Fibroblast of skin of scalp (primary cell): Measurements from ENCODE around the gene MEIOSIN. TPM values are rescaled to one million over a fixed set of nuclear protein-coding genes. Genes with fewer than 3 reads are reported as not detected.
"Not testable (repeated sequence)": the region's sequence is repeated elsewhere in the genome, so short reads cannot be mapped to it uniquely, and the experiment has no call there.

Experiments used
- DNase-seq: peaks from one replicate; pipeline ENCODE4 v3.0.0-alpha.2; 2013
- polyA plus RNA-seq, 2 experiments: library from polyadenylated mRNA; unstranded; fragments of 120-200 nt; gene quantifications; one replicate each; pipeline ENCODE4 v1.2.1, GENCODE V29; 2013; ENCODE audit not compliant: insufficient read length in 2 of 2

The MEIOSIN gene
- not detected for polyA plus RNA-seq (2013, experiment 1 of 2; ENCODE audit: insufficient read length)
- not detected for polyA plus RNA-seq (2013, experiment 2 of 2; ENCODE audit: insufficient read length)

DNA sequence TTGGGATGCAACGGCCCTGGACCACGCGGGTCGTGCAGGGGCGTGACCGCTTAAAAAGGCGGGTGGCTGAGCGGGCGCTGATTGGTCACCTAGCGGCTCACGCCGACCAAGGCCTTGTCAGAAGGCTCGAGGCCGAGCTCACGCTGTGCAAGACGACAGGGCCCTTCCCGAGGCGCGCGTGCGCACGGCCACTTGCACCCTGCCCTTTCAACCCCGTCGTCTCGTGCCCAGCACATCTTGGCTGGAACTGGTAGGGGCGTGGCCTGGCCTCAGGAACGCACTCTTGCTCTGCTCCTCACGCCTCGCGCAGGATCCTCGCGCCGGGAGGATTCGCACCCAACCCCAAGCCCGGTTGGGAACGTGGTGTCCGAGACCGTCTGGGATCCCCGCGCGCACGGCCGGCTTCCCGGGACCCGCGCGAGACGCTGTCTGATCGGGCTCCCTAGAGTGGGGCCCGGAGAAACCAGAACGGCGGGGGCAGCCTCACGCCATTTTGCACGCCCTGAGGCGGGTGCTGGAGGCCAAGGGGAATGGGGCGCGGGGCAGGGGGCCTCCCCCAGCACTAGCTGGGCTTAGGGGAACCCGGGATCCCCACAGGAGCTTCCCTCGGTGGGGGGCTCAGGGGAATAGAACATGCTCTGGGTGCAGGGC is at the start of gene MEIOSIN:
TSS of gene MEIOSIN (plus strand) at position 280 of the 651 bp plus-strand sequence. CDS start 1,938 bp downstream, outside the sequence.
- no peak for DNase-seq

GRCh38 chr19:45685045-45685444 is 48.2 kb upstream of the MEIOSIN start:
- DNase-seq, result not testable (repeated sequence)

DNA sequence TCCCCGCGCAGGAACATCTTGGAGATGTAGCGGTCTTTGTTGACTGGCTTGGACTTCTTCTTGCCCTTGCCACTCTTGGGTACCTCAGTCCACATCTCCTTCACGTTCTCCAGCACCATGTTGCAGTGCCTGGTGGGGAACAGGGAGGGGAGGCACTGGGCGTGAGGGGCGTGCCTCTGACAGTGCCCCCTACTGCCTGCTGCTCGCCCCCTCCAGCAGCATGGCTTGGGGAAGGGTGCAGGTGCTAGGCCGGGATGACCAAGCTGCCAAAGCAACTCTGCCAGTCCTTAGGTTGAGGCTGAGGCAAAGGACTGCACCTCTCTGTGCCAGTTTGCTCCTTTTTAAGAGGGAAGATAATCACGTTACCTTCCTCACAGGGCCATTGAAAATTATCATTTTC is 45.6 kb upstream of the MEIOSIN start:
- no peak for DNase-seq

GRCh38 chr19:45691516-45692186 is 41.6 kb upstream of the MEIOSIN start, which contains the start of gene SNRPD2:
SNRPD2 (minus strand) TSS chr19:45691953; CDS start chr19:45691888, 65 bp downstream.
- peak; percentile 96 for DNase-seq

DNA sequence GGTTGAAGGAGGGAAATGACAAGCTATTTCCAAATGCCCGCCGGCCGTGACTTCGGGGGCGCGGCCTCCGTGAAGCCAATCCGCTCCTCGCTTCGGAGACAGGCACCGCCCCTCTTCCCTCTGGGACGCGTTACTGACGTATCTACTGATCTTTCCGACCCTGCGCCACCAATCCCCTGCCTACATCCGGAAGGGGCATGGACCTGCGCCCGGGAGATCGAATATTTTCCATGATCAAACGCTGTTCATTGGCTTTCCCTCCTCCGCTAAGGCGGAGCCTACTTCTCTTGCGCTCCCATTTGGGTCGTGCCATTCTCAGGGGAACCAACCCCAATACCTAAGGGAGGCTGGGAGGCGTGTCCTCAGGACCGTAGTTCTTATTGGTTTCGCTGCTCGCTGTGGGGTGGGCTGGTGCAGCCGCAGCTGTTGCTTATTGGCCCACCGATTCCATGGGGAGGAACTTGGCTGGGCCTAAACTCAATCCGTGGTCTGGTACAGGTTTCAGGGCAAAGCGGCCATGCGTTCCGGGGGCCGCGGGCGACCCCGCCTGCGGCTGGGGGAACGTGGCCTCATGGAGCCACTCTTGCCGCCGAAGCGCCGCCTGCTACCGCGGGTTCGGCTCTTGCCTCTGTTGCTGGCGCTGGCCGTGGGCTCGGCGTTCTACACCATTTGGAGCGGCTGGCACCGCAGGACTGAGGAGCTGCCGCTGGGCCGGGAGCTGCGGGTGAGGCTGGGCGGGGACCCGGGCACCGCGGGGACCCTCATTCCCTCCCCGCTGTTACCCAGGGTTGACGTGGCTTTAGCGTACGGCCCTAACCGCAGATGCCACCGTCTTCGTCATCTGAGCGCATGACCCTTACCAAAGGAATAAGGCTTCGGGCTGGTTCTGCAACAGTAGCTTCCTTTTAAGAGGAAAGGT is 40.8 kb upstream of the MEIOSIN start, which contains the start of gene QPCTL:
TSS of gene QPCTL (plus strand) at position 480 of the 919 bp plus-strand sequence. CDS start at position 518, 38 bp downstream.
- peak; percentile 100 for DNase-seq

- peak; percentile 69 for DNase-seq
Measured at GRCh38 chr19:45693106-45693788, 40.0 kb upstream of the MEIOSIN start.

GRCh38 chr19:45701676-45702075 is 31.6 kb upstream of the MEIOSIN start:
- no peak for DNase-seq

DNA sequence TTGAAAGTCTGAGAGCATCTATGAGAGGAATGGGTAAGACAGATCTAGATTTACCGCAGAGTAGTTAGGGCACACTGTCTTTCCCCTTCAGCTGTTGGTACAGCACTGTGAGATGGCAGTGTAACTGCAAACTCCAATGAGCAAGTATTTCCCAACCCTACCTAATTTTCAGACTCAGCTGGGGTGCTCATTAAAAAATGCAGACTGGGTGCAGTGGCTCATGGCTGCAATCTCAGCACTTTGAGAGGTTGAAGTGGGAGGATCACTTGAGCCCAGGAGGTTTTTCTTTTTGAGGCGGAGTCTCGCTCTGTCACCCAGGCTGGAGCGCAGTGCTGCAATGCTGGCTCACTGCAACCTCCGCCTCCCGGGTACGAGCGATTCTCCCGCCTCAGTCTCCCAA is 28.1 kb upstream of the MEIOSIN start:
- DNase-seq, result no peak

GRCh38 chr19:45705710-45706415 is 27.4 kb upstream of the MEIOSIN start:
- no peak for DNase-seq

- DNase-seq, result no peak
Measured at GRCh38 chr19:45710356-45711130, 22.7 kb upstream of the MEIOSIN start.

DNA sequence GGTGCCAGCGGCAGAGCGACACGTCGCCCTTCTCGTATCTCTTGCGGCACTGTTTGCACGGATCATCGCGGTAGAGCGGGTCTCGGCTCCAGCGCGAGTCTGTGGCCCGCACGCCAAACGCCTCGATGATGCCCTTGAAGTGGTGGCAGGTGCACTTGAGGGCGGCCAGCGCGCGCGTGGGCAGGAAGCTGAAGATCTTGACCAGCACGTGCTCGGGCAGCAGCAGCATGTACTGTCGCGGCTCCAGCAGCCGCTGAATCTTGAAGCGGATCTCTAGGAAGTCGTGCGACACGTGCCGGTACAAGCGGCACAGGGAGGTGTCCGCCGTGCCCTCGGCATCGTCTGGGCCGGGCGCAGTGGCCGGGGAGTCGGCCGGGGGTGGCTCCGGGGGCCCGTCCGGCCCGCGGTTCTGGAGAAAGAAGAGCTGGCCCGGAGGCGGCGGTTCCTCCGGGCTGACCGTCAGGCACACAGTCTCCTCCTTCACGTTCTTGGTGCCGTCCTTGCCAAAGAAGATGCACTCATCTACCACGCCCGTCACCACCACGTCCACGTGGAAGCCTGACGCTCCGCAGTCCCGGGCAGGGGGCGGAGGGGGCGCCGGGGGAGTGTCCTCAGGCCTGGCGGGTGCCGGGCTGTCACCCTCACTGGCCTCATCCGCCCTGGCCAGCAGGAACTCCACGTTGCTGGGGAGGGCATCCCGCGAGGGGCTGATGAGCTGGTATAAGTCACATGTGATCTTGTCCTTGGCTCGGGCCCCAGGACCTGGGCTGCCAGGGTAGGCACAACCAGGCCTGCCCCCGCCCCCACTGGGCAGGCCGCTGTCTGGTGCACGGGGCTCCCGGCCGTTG is 21.2 kb upstream of the MEIOSIN start:
- DNase-seq, result no peak

DNA sequence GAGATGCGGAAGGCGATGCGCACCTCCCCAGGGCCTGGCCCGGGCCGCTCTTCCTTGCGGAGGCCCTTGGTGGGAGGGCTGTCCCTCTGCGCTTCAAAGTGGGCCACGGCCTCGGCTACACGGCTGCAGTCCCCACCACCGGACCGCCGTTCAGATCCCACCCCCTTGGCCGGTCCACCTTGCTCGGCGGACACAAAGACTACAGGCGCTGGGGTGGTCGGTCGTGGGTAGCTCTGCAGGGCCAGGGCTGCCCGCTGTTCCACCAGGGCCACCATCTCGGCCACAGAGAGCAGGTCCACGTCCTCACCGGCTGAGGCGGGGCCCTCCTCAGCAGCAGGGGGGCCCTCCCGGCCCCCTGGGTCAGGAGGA is 20.6 kb upstream of the MEIOSIN start:
- DNase-seq, result no peak

- no peak for DNase-seq
Measured at GRCh38 chr19:45713141-45713540, 20.1 kb upstream of the MEIOSIN start.

DNA sequence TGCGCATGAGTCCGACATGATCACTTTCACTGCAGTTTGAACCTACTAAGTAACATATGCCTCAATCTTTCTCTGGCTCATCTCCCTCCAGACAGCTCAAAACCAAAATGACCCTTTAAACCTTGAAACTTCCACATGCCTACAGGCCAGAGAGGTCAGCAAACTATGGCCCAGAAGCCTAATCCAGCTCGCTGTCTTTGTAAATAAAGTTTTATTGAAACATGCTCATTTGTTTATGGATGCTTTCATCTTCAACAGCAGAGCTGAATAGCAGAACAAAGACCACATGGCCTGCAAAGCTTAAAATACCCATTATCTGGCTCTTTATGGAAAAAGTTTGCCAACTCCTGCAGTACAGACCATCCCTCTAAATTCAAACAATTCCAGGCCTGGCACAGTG is 18.1 kb upstream of the MEIOSIN start:
- DNase-seq, result no peak

GRCh38 chr19:45716359-45717130 is 16.7 kb upstream of the MEIOSIN start:
- DNase-seq, result no peak

- DNase-seq, result peak; percentile 99
Measured at GRCh38 chr19:45717131-45717982, 15.9 kb upstream of the MEIOSIN start.

GRCh38 chr19:45717983-45718650 is 15.1 kb upstream of the MEIOSIN start:
- no peak for DNase-seq
